HEK293 (cell line): ENCODE results near the gene GMDS.

Experiments
- CTCF ChIA-PET: fragments of 350-600 bp; formaldehyde crosslinking; extraction: SDS; loops from one replicate; lab custom pipeline; 2021; ENCODE audit warnings: antibody characterized with exemption; lab: Yijun Ruan, JAX
- POLR2A ChIA-PET: fragments of 300-600 bp; formaldehyde crosslinking; extraction: SDS; loops from one replicate; lab custom pipeline; 2020; ENCODE audit warnings: antibody characterized with exemption, inconsistent platforms; lab: Yijun Ruan, JAX
- H3K27ac ChIP-seq: fragments of 200-500 bp; sonication (Bioruptor generic); 2 replicates; pipeline ENCODE4 v1.5.1; 2014; ENCODE audit warnings: low read depth, low read length, control low read depth, inconsistent platforms; ENCODE audit errors: extremely low read depth
- H3K36me3 ChIP-seq, 2 experiments: fragments of 200-500 bp in 1 of 2; sonication (Bioruptor generic) in 1 of 2; 1 replicate in 1 of 2; 2 replicates in 1 of 2; pipeline ENCODE4 v1.5.1; 2014 to 2017; ENCODE audit warnings: inconsistent platforms in 2 of 2, low read length in 2 of 2; ENCODE audit not compliant: control insufficient read depth in 2 of 2, insufficient read depth in 1 of 2
- H3K4me1 ChIP-seq: fragments of 200-500 bp; sonication (Bioruptor generic); 2 replicates; pipeline ENCODE4 v1.5.1; 2014; ENCODE audit warnings: mild to moderate bottlenecking, low read length, inconsistent platforms; ENCODE audit not compliant: control insufficient read depth, insufficient read depth
- H3K4me3 ChIP-seq: 2 replicates; pipeline ENCODE4 v1.5.1; 2011; ENCODE audit warnings: low read depth, mild to moderate bottlenecking, control low read depth, low read length, moderate library complexity
- H3K9me3 ChIP-seq: fragments of 200-500 bp; sonication (Bioruptor generic); 2 replicates; pipeline ENCODE4 v1.5.1; 2014; ENCODE audit warnings: low read depth, low read length, inconsistent platforms; ENCODE audit not compliant: control insufficient read depth, insufficient read depth
- CTCF ChIP-seq: fragments of 450-650 bp; formaldehyde crosslinking; IDR thresholded peaks from 2 replicates; pipeline ENCODE4 v1.5.1; 2016; ENCODE audit warnings: missing biosample characterization, missing genetic modification characterization
- GFI1B ChIP-seq: fragments of 450-650 bp; formaldehyde crosslinking; IDR thresholded peaks from 2 replicates; pipeline ENCODE4 v1.5.1; 2016; ENCODE audit warnings: missing biosample characterization, missing genetic modification characterization
- GLIS2 ChIP-seq: fragments of 450-650 bp; formaldehyde crosslinking; IDR thresholded peaks from 2 replicates; pipeline ENCODE4 v1.5.1; 2016; ENCODE audit warnings: missing biosample characterization, missing genetic modification characterization
- KLF9 ChIP-seq: fragments of 450-650 bp; formaldehyde crosslinking; IDR thresholded peaks from 2 replicates; pipeline ENCODE4 v1.5.1; 2016; ENCODE audit warnings: missing biosample characterization, missing genetic modification characterization, low read depth
- MZF1 ChIP-seq: fragments of 450-650 bp; formaldehyde crosslinking; IDR thresholded peaks from 2 replicates; pipeline ENCODE4 v1.5.1; 2017; ENCODE audit warnings: missing biosample characterization, missing genetic modification characterization, borderline replicate concordance
- OSR2 ChIP-seq: fragments of 450-650 bp; formaldehyde crosslinking; IDR thresholded peaks from 2 replicates; pipeline ENCODE4 v1.5.1; 2016; ENCODE audit warnings: missing biosample characterization, missing genetic modification characterization
- PRDM6 ChIP-seq: fragments of 450-650 bp; formaldehyde crosslinking; IDR thresholded peaks from 2 replicates; pipeline ENCODE4 v1.5.1; 2017; ENCODE audit warnings: missing biosample characterization, missing genetic modification characterization
- SP7 ChIP-seq: fragments of 450-650 bp; formaldehyde crosslinking; IDR thresholded peaks from 2 replicates; pipeline ENCODE4 v1.5.1; 2016; ENCODE audit warnings: missing biosample characterization, missing genetic modification characterization
- TCF7L2 ChIP-seq: IDR thresholded peaks from 2 replicates; pipeline ENCODE4 v1.6.1; 2011; ENCODE audit warnings: low read depth, mild to moderate bottlenecking, inconsistent platforms, low read length, moderate library complexity, borderline replicate concordance
- TRIM28 ChIP-seq: IDR thresholded peaks from 2 replicates; pipeline ENCODE4 v1.6.1; 2011; ENCODE audit warnings: low read length, control low read depth, borderline replicate concordance
- ZBTB44 ChIP-seq: fragments of 450-650 bp; IDR thresholded peaks from 2 replicates; pipeline ENCODE4 v1.5.1; 2018; ENCODE audit warnings: missing biosample characterization, mild to moderate bottlenecking, missing genetic modification characterization
- ZBTB8A ChIP-seq: fragments of 450-650 bp; formaldehyde crosslinking; IDR thresholded peaks from 2 replicates; pipeline ENCODE4 v1.5.1; 2016; ENCODE audit warnings: missing biosample characterization, missing genetic modification characterization
- ZFP37 ChIP-seq: fragments of 450-650 bp; formaldehyde crosslinking; IDR thresholded peaks from 2 replicates; pipeline ENCODE4 v1.5.1; 2016; ENCODE audit warnings: missing biosample characterization, missing genetic modification characterization
- ZFP69B ChIP-seq: fragments of 450-650 bp; formaldehyde crosslinking; IDR thresholded peaks from 2 replicates; pipeline ENCODE4 v1.5.1; 2016; ENCODE audit warnings: missing biosample characterization, missing genetic modification characterization
- ZNF202 ChIP-seq: fragments of 450-650 bp; formaldehyde crosslinking; IDR thresholded peaks from 2 replicates; pipeline ENCODE4 v1.5.1; 2016; ENCODE audit warnings: missing biosample characterization, missing genetic modification characterization, borderline replicate concordance
- ZNF223 ChIP-seq: fragments of 450-650 bp; formaldehyde crosslinking; IDR thresholded peaks from 2 replicates; pipeline ENCODE4 v1.5.1; 2016; ENCODE audit warnings: missing biosample characterization, missing genetic modification characterization
- ZNF266 ChIP-seq: fragments of 450-650 bp; formaldehyde crosslinking; IDR thresholded peaks from 2 replicates; pipeline ENCODE4 v1.5.1; 2016; ENCODE audit warnings: missing biosample characterization, missing genetic modification characterization, low read depth
- ZNF280D ChIP-seq: fragments of 450-650 bp; formaldehyde crosslinking; IDR thresholded peaks from 2 replicates; pipeline ENCODE4 v1.5.1; 2016; ENCODE audit warnings: missing biosample characterization, missing genetic modification characterization
- ZNF292 ChIP-seq: fragments of 450-650 bp; formaldehyde crosslinking; IDR thresholded peaks from 2 replicates; pipeline ENCODE4 v1.5.1; 2016; ENCODE audit warnings: low read depth, missing biosample characterization, missing genetic modification characterization, borderline replicate concordance
- ZNF311 ChIP-seq: fragments of 450-650 bp; formaldehyde crosslinking; IDR thresholded peaks from 2 replicates; pipeline ENCODE4 v1.5.1; 2017; ENCODE audit warnings: missing biosample characterization, missing genetic modification characterization, borderline replicate concordance
- ZNF366 ChIP-seq: fragments of 450-650 bp; formaldehyde crosslinking; conservative IDR thresholded peaks from 2 replicates; pipeline ENCODE4 v1.5.1; 2016; ENCODE audit warnings: missing biosample characterization, missing genetic modification characterization
- ZNF37A ChIP-seq: fragments of 450-650 bp; IDR thresholded peaks from 2 replicates; pipeline ENCODE4 v1.5.1; 2018; ENCODE audit warnings: missing biosample characterization, missing genetic modification characterization
- ZNF473 ChIP-seq: fragments of 450-650 bp; formaldehyde crosslinking; IDR thresholded peaks from 2 replicates; pipeline ENCODE4 v1.5.1; 2017; ENCODE audit warnings: missing biosample characterization, missing genetic modification characterization
- ZNF501 ChIP-seq: fragments of 450-650 bp; formaldehyde crosslinking; IDR thresholded peaks from 2 replicates; pipeline ENCODE4 v1.5.1; 2016; ENCODE audit warnings: missing biosample characterization, missing genetic modification characterization
- ZNF560 ChIP-seq: fragments of 450-650 bp; formaldehyde crosslinking; IDR thresholded peaks from 2 replicates; pipeline ENCODE4 v1.5.1; 2017; ENCODE audit warnings: missing biosample characterization, missing genetic modification characterization, borderline replicate concordance
- ZNF580 ChIP-seq: fragments of 450-650 bp; formaldehyde crosslinking; IDR thresholded peaks from 2 replicates; pipeline ENCODE4 v1.5.1; 2016; ENCODE audit warnings: missing biosample characterization, missing genetic modification characterization
- ZNF610 ChIP-seq: fragments of 450-650 bp; formaldehyde crosslinking; IDR thresholded peaks from 2 replicates; pipeline ENCODE4 v1.5.1; 2016; ENCODE audit warnings: missing biosample characterization, missing genetic modification characterization, borderline replicate concordance
- ZNF621 ChIP-seq: fragments of 450-650 bp; formaldehyde crosslinking; IDR thresholded peaks from 2 replicates; pipeline ENCODE4 v1.5.1; 2017; ENCODE audit warnings: missing biosample characterization, missing genetic modification characterization
- ZNF677 ChIP-seq: fragments of 450-650 bp; IDR thresholded peaks from 2 replicates; pipeline ENCODE4 v1.5.0; 2018; ENCODE audit warnings: missing biosample characterization, mild to moderate bottlenecking, missing genetic modification characterization, moderate library complexity
- ZSCAN30 ChIP-seq: fragments of 450-650 bp; IDR thresholded peaks from 2 replicates; pipeline ENCODE4 v1.5.1; 2018; ENCODE audit warnings: missing biosample characterization, mild to moderate bottlenecking, missing genetic modification characterization, moderate library complexity

GMDS gene

GRCh38 chr6:1629316-1629715 lies 616.1 kb downstream of the GMDS start (continued):
- TF ChIP-seq ZNF501 (tag by site-specific recombination), result no peak
- TF ChIP-seq ZNF266, result no peak
- no peak for TF ChIP-seq ZNF473 (tag by site-specific recombination)
- no peak for TF ChIP-seq MZF1 (tag by site-specific recombination)
- TF ChIP-seq OSR2, result peak; percentile 79
- TF ChIP-seq CTCF (tag by site-specific recombination), result no peak
- TF ChIP-seq ZFP37 (tag by site-specific recombination), result no peak
- TF ChIP-seq KLF9 (tag by site-specific recombination), result no peak
- TF ChIP-seq GFI1B (tag by site-specific recombination), result no peak
- no peak for TF ChIP-seq ZNF580 (tag by site-specific recombination)
- TF ChIP-seq ZNF202 (tag by site-specific recombination), result no peak
- no peak for TF ChIP-seq ZNF560 (tag by site-specific recombination)
- TF ChIP-seq ZNF37A (tag by site-specific recombination), result no peak
- TF ChIP-seq ZNF280D (tag by site-specific recombination), result no peak
- TF ChIP-seq ZFP69B, result no peak
- TF ChIP-seq TRIM28, result peak; percentile 84; the same call in 1 of the 2 replicates
- TF ChIP-seq SP7 (tag by site-specific recombination), result 0 out of 2 replicates have a peak, but pooled peaks have one; percentile 12
- no peak for TF ChIP-seq ZNF311 (tag by site-specific recombination)
- no peak for TF ChIP-seq ZNF621
- TF ChIP-seq ZNF223 (tag by site-specific recombination), result peak; percentile 88
- no peak for TF ChIP-seq ZNF677 (tag by site-specific recombination)

- ChIA-PET POLR2A (interaction anchor here (2.9 to 4.9 kb wide), 2 partner anchors 13 to 17 kb away, joined by 14 to 32 read pairs; partner anchors contain the start of gene FOXC1), CTCF (interaction anchor here (0.7 to 3.9 kb wide), 4 partner anchors 13 to 419 kb away, joined by 3 to 15 read pairs (median 3); no protein-coding TSS in a partner anchor)
- H3K4me1 ChIP-seq, result peaks cover 53% of the 10 kb centered on the region
- H3K9me3 ChIP-seq, result no peaks in the 10 kb centered on the region
- H3K27ac ChIP-seq, result 0 out of 2 replicates have a peak overlapping the region, but pooled peaks have one; percentile 6
- no peak overlapping the region for H3K4me3 ChIP-seq
- H3K36me3 ChIP-seq, result no peaks in the 10 kb centered on the region
- TF ChIP-seq OSR2 (peak; percentile 55), ZBTB44 (tag by site-specific recombination) (0 out of 2 replicates have a peak, but pooled peaks have one; percentile 12), TCF7L2 (0 out of 2 replicates have a peak, but pooled peaks have one; percentile 51), ZNF366 (tag by site-specific recombination) (0 out of 2 replicates have a peak, but pooled peaks have one; percentile 13), GLIS2 (no peak), ZNF610 (tag by site-specific recombination) (no peak), ZBTB8A (tag by site-specific recombination) (0 out of 2 replicates have a peak, but pooled peaks have one; percentile 39), ZNF292 (tag by site-specific recombination) (no peak), ZSCAN30 (tag by site-specific recombination) (no peak), PRDM6 (tag by site-specific recombination) (0 out of 2 replicates have a peak, but pooled peaks have one; percentile 24)
Observed at GRCh38 chr6:1627827-1628560, 617.4 kb downstream of the GMDS start.
